ENCODE results near the gene ARL11. TPM values are rescaled to one million over a fixed set of nuclear protein-coding genes. Genes with fewer than 3 reads are reported as not detected.

The ARL11 gene
- total RNA-seq, 1 experiment from 2014 or later, result not detected

GRCh38 chr13:49646688-49647087, 18.4 kb downstream of the ARL11 start:
- no peak for DNase-seq (ENCODE audit: low read depth)

- peak; percentile 36 for DNase-seq (ENCODE audit: low read depth)
Measured at GRCh38 chr13:49649244-49649962, 21.1 kb downstream of the ARL11 start.

DNA sequence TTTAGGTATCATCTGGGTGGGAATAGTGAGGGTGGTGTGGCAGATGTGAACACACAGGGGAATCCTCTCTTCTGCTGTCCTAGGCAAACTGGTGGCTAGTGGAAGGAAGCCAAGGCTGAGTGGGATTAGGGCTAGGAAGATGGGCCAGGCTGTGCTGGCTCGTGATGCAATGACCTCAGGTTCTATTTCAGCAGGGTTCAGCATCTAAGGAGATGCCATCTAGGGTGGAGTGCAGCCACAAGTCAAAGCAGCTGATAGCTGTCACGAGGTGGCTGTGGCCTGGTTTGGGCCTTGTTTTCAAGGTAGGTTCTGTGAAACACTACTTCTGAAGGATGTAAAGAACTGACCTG, 21.6 kb downstream of the ARL11 start:
- DNase-seq (ENCODE audit: low read depth), result no peak

DNA sequence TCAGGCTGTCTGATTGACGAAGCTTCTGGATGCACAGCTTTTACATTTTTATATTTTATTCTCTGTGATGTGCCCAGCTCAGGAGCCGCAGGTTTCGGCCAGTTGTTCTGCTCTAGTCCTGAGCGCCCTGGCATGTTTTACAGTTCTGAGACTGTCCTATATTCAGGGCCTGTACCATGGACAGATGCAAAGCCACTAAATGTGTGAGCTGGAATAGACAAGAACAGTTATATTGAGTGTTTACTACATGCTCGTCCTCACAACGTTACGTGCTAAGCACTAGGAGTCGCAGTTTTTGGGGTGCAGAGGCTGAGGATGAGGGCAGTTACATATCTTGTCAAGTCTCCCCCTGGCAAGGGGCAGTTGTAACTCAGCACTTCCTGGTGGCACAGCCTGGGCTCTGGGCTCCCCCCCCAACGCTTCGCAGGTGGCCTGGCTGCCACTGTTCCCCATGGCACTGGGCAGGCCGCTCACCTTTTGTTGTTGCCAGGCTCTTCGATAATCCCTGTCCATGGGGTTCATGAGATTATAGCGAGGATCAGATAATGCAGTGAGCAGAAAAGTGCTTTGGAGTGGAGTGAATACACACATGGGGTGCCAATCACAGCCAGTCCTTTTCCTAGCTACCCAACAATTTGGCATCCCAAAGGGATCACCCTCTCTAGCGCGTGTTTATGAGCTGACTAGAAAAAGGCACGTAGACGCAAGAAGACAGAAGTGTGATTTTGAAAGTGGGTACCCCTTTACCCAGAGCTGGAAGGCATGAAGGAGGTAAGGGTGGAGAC, 23.5 kb downstream of the ARL11 start:
- no peak for DNase-seq (ENCODE audit: low read depth)

DNA sequence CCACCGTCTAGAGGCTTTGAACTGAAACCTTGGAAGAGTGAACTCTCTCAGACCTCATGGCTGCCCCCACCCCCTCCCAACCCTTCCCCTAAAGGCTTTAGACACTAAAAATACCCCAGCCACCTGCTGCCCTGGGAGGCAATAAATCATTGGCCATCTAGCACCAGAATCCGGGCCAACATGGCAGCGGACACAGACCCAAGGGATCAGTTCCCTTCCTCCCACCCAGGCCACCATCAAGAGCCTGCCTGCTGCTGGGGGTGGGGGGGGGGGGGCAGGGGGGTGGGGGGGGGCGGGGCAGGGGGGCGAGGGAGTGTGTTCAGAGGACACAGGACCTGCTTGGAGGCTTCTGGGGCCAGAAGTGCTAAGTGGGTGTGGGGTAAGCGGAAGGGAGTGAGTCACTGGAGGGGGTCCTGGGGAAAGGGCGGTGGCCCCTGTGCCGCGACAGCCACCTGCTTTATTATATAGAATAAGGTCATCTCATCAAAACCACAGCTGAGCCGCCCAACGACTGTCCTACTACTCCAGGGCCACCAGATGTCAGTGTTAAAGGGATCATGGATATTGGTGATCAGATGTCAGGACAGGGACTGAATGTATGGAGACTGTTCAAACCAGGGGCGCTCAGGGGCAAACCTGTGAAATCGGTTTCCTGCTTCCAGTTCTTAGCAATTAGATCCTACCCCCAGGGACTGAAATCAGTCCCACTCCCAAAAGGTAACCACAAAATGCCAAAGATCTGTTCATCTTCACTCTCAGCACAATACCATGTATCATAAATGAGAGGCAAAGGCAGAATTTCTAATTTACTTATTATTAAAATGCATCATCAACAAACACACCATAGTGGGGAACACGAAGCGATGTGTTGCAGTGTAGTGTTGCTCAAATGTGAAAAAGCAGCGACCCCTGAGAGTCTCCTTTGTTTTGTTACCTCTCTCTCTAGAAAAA, 24.3 kb downstream of the ARL11 start:
- DNase-seq (ENCODE audit: low read depth), result peak; percentile 58

GRCh38 chr13:49653478-49653877, 25.2 kb downstream of the ARL11 start:
- DNase-seq (ENCODE audit: low read depth), result no peak

GRCh38 chr13:49654011-49654410, 25.7 kb downstream of the ARL11 start:
- DNase-seq (ENCODE audit: low read depth), result no peak

- peak; percentile 47 for DNase-seq (ENCODE audit: low read depth)
Measured at GRCh38 chr13:49655906-49656305, 27.6 kb downstream of the ARL11 start.

DNA sequence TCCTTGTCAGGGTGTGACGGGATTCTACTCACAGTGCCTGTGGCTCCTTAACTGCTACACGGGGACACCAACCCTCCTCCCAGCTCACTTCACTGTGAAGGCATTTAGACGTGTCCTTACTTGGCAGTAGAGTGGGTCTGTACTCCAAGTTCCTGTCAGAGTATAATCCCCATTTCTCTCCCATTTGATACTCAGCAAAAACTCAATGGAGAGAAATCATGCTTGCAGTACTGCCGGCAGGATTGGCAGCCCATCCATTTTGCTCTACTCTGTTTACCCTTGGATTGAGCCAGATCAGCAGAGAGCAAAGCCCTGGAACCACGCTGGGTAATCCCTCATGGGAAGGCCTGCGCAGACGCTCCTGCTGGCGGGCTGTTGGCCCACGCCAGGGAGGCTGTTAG, 28.9 kb downstream of the ARL11 start:
- DNase-seq (ENCODE audit: low read depth), result no peak

- DNase-seq (ENCODE audit: low read depth), result no peak
Measured at GRCh38 chr13:49664606-49665005, 36.3 kb downstream of the ARL11 start.

GRCh38 chr13:49667773-49668172, 39.5 kb downstream of the ARL11 start:
- DNase-seq (ENCODE audit: low read depth), result peak; percentile 52

- DNase-seq (ENCODE audit: low read depth), result peak; percentile 78
Measured at GRCh38 chr13:49669735-49670309, 41.5 kb downstream of the ARL11 start.

- DNase-seq (ENCODE audit: low read depth), result no peak
Measured at GRCh38 chr13:49670828-49671227, 42.5 kb downstream of the ARL11 start.

DNA sequence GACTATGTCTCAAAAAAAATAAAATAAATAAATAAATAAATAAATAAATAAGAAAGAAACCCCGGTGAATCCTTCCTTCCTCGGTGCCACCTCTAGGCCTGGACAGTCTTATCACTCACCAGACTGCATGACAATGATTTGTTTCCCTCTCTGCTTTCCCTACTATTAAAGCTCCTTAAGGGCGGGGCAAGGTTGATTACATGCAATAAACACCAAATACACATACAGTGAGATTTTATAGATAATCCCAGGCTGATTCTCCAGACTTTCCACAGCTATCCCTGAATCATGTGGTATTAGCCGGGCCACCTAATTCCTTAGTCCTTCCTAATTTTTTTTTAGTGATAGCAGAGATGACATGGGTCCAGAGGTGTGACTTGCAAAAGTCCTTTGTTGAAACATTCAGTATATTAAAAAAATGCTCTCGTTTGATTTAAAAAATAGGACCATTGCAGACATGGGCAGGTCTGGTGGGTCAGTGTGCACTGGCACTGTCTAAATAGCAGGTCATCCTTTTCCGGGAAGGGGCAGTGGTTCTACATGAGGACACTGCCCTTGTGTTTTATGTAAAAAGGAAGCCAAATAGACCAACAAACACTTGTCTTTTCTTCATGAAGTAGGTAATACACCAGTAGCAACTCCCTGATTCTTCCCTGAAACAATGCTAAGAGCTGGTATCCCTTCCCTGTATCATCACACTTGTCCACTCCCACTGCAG, 48.4 kb downstream of the ARL11 start:
- DNase-seq (ENCODE audit: low read depth), result no peak

DNA sequence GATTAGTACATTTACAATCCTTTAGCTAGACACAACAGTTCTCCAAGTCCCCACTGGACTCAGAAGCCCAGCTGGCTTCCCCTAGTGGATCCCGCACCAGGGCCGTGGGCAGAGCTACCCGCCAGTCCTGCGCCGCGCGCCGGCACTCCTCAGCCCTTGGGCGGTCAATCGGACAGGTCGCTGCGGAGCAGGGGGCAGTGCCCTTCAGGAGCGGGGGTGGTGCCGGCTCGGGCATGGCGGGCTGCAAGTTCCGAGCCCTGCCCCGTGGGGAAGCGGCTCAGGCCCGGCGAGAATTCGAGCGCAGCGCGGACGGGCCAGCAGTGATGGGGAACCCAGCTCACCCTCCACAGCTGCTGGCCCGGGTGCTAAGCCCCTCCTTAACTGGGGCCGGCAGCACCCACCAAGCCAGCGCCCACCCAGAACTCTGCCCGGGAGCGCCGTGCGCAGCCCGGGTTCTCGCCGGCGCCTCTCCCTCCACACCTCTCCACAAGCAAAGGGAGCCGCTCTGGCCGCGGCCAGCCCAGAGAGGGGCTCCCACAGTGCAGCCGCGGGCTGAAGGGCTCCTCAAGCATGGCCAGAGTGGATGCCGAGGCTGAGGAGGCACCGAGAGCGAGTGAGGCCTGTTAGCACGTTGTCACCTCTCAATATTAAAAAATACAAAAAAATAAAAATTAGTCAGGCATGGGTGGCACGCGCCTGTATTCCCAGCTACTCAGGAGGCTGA, 50.0 kb downstream of the ARL11 start:
- no peak for DNase-seq (ENCODE audit: low read depth)

DNA sequence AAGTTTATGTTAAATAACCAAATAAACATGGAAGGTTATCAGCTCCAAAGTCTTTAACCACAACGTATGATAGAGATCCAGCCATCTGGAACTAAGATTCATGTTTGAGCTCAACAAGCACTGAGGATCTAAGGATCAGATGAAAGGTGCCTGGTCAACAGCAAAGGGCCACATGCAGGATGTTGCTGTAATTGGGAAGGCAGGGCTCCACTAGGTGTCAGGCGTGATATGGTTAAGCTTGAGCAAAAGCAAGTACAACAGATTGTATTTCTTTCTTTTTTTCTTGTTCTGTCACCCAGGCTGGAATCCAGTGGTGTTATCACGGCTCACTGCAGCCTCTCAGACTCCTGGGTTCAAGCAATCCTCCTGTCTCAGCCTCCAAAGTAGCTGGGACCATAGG, 50.9 kb downstream of the ARL11 start:
- DNase-seq (ENCODE audit: low read depth), result no peak

- DNase-seq (ENCODE audit: low read depth), result no peak
Measured at GRCh38 chr13:49681842-49682435, 53.6 kb downstream of the ARL11 start.
